Measurements from ENCODE around the gene FNDC5.

DNA sequence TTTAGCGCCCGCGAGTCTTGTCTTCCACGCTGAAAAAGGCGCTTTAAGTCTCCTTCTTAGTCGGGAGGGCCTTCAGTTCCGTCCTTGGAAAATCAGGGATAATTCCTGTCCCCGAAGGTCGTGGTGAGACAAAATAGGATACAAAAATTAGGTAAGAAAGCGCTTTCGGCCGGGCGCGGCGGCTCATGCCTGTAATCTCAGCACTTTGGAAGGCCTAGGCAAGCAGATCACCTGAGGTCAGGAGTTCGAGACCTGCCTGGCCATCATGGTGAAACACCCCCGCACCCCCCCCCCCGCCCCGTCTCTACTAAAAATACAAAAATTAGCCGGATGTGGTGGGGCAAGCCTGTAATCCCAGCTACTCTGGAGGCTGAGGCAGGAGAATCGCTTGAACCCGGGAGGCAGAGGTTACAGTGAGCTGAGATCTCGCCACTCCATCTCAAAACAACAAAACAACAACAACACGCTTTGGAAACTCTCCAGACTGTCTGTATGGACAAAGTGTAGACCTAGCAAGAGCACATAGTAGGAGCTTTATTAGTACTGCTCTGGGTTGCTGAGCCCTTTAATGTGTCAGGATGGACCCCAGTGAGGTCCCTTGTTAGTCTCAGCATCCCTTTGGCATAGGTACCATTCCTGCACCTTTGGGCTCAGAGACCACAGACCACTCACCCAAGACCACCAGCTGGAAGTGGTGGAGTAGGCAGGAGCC is 31.3 kb upstream of the FNDC5 start:
- TF ChIP-seq, protein P1, sequence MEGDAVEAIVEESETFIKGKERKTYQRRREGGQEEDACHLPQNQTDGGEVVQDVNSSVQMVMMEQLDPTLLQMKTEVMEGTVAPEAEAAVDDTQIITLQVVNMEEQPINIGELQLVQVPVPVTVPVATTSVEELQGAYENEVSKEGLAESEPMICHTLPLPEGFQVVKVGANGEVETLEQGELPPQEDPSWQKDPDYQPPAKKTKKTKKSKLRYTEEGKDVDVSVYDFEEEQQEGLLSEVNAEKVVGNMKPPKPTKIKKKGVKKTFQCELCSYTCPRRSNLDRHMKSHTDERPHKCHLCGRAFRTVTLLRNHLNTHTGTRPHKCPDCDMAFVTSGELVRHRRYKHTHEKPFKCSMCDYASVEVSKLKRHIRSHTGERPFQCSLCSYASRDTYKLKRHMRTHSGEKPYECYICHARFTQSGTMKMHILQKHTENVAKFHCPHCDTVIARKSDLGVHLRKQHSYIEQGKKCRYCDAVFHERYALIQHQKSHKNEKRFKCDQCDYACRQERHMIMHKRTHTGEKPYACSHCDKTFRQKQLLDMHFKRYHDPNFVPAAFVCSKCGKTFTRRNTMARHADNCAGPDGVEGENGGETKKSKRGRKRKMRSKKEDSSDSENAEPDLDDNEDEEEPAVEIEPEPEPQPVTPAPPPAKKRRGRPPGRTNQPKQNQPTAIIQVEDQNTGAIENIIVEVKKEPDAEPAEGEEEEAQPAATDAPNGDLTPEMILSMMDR (IDR thresholded peaks at IDR 0.05): no peak
- no peak for TF ChIP-seq ZFX (IDR thresholded peaks at IDR 0.05; ENCODE audit: borderline replicate concordance)
